NT2/D1 (cell line): ENCODE data around the gene ITIH6.
"Not testable (repeated sequence)": the region's sequence is repeated elsewhere in the genome, so short reads cannot be mapped to it uniquely, and the experiment has no call there.

ENCODE experiments used
- SUZ12 ChIP-seq: IDR thresholded peaks from 2 replicates; pipeline ENCODE4 v1.6.1; 2011; ENCODE audit not compliant: insufficient read length, insufficient read depth; ENCODE audit errors: extremely low read depth
- ZNF274 ChIP-seq: IDR thresholded peaks from 2 replicates; pipeline ENCODE4 v1.6.1; 2011; ENCODE audit warnings: mild to moderate bottlenecking, low read depth, low read length

DNA sequence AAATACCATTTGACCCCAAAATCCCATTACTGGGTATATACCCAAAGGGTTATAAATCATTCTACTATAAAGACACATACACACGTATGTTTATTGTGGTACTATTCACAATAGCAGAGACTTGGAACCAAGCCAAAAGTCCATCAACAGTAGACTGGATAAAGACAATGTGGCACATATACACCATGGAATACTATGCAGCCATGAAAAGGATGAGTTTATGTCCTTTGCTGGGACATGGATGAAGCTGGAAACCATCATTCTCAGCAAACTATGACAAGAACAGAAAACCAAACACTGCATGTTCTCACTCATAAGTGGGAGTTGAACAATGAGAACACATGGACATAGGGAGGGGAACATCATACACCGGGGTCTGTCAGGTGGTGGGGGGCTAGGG, 49.6 kb upstream of the ITIH6 start:
- not testable (repeated sequence) for TF ChIP-seq SUZ12, ZNF274
